HG03354 (cell line): ENCODE measurements around the gene EFS.

Experiments
- ATAC-seq: cut with Tn5 transposase; IDR thresholded peaks from one replicate; pipeline ENCODE4 v1.9.1; 2021; ENCODE audit warnings: mild to moderate bottlenecking; ENCODE audit not compliant: unreplicated experiment, poor library complexity, severe bottlenecking

The EFS gene

GRCh38 chr14:23361320-23361719, 3.7 kb downstream of the EFS start:
- ATAC-seq: no peak

GRCh38 chr14:23360496-23360895, 4.5 kb downstream of the EFS start:
- no peak for ATAC-seq

- no peak for ATAC-seq
These were observed 5.1 kb downstream of the EFS start for GRCh38 chr14:23359722-23360447.

- no peak for ATAC-seq
These were observed 5.8 kb downstream of the EFS start for GRCh38 chr14:23359167-23359626.

- no peak for ATAC-seq
These were observed 6.3 kb downstream of the EFS start for GRCh38 chr14:23358553-23359166.

DNA sequence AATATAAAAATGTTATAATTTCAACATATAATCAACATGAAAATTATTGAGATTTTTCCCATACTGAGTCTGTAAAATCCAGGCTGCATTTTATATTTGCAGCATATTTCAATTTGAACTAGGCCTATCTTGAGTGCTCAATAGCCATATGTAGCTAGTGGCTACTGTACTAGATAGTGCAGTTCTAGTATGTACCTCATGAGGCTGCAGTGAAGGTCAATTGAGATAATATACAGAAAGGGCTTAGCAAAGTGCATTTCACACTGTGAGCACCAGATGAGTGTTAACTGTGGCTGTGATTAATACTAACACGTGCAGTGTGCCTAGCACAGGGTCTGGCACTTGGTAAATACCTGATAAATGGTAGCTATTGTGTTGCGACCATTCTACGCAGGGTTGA, 6.9 kb downstream of the EFS start:
- ATAC-seq: no peak

- ATAC-seq: no peak
These were observed 7.7 kb downstream of the EFS start for GRCh38 chr14:23357261-23357660.

GRCh38 chr14:23356662-23357061, 8.3 kb downstream of the EFS start:
- ATAC-seq: no peak

- no peak for ATAC-seq
These were observed 9.0 kb downstream of the EFS start for GRCh38 chr14:23355871-23356435.

GRCh38 chr14:23354990-23355389, 10.0 kb downstream of the EFS start:
- ATAC-seq: no peak

DNA sequence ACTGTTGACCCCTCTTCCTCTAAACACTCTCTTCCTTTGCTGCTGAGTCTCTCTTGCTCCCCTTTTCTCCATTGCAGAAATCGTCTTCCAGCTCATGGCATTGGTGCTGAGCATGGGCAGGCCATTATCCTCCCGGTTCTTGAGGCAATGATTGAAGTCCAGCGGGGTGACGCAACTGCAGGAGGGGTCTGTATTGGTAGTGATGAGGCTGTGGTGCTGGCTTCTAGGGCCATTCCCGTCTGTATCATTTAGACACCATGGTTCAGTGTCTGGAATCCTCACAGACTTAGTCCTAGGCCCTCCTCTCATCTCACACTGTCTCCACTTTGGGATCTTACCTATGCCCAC, 11.6 kb downstream of the EFS start:
- no peak for ATAC-seq

DNA sequence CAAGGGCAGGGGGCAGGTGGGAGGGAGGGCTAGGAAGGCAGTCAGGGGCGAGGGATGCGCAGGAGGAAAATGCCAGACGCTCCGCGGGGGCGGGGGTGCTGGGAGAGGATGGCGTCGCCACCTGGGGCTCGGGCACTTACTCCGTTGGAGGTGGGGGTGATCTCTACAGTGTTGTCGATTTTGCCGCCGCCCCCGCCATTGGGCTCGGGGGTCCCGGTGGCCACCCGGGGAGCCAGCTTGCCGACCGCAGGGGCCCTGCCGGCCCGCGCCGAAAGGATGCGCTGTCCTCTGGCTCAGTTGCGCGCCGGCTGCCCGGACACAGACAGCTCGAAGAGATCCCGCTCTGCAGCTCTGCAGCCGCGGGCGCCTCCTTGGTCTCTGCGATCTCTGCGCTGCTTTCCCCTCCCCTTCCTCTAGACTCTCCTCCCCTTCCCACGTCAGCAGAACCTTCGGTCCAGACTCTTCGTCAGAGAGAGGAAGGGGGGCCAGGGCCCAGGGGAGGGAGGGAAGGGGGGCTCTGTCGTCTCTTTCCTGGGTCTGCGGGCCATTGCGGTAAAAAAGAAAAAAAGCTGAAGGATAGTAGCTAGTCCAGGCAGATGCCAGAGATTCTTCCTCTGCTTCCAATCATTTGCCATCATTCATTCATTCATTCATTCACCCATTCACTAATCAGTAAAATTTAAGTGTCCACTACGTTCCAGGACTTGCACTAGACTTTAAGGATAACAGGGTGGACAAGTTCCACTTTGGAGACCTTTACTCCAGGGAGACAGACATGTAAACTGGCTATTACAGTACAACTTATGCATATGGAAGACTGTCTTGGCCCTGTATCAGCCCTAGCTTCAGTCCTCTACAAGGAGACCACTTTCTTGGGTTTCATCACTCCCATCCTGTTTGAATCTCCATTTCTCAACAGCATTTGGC, 12.2 kb downstream of the EFS start, which contains the start of gene SLC22A17:
Gene SLC22A17, minus strand, starts transcription at position 382 of the 927 bp plus-strand sequence.
- ATAC-seq: no peak

DNA sequence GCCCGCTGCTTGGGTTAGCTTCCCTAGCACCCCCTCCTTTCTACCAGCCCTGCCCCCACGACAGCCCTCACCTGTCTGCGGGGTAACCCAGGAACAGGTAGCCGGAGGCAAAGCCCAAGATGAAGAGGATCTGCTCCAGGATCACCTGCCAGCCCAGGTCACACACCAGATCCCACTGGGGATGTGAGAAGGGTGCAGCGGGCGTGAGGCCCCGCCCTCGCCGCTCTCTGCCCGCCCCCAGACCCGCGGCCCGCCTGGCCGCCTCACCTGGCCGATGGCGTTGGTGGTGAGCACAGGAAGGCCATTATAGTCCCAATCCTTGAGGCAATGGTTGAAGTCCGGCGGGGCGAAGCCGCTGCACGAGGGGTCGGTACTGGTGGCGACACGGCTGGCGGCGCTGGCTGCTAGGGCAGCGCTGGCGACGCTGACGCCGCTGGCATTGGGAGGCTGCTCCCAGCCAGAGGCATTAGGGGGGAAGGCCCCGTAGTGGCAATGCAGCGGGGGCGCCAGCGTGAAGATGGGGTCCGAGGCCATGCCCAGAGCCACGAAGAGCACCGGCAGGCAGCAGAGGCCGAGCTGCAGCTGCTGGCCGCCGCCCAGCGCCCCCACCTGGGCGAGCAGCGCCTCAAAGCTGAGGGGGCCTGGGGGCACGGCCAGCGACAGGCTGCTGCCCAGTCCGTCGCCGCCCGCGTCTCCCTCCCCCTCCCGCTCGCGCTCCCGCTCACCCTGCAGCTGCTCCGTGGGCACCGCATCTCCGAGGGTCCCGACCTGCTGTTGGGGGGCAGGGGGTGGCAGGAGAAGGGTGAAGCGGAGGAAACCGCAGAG, 13.1 kb downstream of the EFS start:
- ATAC-seq: no peak

GRCh38 chr14:23349156-23349845, 15.7 kb downstream of the EFS start:
- ATAC-seq: no peak

- ATAC-seq: no peak
These were observed 16.7 kb downstream of the EFS start for GRCh38 chr14:23348297-23348655.

DNA sequence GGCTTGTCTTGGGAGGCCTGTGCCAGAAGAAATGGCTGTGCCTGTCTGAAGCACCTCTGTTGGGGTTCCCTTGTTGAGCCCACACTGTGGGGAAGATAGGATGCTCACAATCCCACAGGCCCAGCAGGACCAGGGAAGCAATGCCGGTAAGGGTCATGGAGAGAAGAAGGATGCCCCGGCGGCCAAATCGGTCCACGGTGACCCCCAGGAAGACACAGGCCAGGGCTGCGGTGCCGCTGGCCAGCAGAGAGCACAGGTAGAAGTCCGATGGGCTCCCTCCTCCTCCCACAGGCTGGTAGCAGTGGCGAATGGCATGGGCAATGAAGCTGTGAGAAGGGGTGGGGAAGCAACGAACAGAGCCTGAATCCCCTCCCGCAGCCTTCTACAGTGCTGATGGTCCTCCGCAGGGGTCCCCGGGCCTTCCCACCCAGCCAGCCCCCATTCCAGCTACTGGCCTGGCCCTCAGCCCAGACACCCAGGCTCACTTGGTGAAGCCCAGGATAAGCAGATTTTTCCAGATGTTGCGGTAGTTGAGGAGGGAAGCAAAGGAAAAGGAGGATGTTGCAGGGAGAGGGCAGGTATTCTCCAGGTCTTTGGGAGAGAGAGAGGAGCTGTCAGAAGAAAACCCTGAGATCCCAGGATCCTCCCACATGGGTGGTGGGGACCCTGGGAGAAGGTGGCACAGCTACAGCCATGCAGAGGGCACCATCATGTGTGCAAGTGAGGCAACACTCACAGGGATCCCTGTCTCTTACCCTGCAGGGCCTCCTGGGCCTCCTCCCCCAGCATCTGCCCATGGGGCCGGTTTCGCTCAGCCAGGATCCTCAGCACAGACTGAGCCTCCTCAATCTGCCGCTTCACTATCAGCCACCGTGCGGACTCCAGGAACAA, 17.3 kb downstream of the EFS start:
- ATAC-seq: no peak

DNA sequence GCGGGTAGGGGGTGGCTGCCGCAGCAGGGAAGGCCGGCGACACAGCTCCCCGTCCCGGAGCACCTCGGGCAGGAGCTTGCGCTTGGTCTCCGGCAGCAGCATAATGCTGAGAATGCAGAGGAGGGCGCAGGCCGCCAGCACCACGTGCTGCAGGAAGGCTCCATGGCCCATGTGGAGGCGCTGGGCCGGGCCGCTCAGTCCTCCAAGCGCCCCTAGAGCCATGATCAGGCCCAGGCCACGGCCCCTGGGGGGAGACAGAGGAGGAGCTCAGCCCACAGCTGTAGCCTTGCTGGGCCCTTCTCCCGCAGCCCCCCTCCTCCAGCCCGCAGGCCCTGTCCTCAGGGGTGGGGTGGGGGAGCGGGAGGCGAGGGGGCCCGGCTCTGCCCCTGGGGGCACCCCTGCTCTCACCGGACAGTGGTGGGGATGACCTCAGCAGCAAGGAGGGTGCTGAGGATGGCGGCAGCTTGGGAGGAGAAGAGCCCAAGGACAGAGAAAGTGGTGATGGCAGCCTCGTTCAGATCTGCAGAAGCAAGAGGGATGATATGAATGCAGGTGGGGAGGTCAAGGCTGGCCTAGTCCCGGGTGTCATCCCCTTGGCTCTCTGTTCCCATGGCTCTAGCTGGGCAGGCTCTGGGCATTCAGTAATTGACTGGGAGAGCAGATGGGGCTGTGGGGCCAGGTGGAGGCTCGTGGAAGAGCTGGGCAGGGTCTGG, 18.1 kb downstream of the EFS start:
- ATAC-seq: no peak
